SU-DHL-6 (cell line): ENCODE data around the gene SORL1.

Experiments used
- EZH2phosphoT487 ChIP-seq: fragments of 200-600 bp; sonication (generic), shearing (Covaris generic); conservative IDR thresholded peaks from 2 replicates; pipeline ENCODE4 v1.6.1; 2018; ENCODE audit warnings: mild to moderate bottlenecking, antibody characterized with exemption, low read length, moderate library complexity, mixed read lengths
- TF ChIP-seq, protein P1 (sequence below): fragments of 200-600 bp; sonication (generic); IDR thresholded peaks from one replicate; pipeline ENCODE4 v1.5.1; 2017; ENCODE audit warnings: antibody characterized with exemption, mild to moderate bottlenecking, low read length, moderate library complexity; ENCODE audit not compliant: insufficient read depth, poor library complexity, severe bottlenecking

DNA sequence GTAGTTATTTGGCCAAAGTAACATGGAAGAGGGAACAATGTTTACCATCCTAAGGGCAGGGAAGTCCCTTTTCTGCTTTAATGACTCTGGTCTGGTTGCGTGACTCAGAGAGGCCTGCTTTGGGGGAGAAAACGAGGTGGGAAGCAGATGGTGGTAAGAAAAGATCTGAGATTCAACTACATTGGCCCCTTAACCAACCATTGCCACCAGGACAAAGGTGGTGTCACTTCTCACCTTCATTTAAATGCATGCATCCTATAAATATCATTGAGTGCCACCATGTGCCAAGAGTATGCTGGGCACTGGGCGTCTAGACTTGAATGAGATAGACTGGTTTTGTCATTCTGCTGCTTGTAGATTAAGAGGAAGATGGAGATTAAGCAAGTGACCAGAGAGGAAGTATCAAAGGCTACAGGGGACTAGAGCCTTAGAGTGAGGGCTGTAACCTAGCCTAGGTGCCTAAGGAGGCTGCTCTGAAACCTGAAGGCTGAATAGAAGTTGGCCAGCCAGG, 3.6 kb upstream of the SORL1 start:
- TF ChIP-seq, protein P1, sequence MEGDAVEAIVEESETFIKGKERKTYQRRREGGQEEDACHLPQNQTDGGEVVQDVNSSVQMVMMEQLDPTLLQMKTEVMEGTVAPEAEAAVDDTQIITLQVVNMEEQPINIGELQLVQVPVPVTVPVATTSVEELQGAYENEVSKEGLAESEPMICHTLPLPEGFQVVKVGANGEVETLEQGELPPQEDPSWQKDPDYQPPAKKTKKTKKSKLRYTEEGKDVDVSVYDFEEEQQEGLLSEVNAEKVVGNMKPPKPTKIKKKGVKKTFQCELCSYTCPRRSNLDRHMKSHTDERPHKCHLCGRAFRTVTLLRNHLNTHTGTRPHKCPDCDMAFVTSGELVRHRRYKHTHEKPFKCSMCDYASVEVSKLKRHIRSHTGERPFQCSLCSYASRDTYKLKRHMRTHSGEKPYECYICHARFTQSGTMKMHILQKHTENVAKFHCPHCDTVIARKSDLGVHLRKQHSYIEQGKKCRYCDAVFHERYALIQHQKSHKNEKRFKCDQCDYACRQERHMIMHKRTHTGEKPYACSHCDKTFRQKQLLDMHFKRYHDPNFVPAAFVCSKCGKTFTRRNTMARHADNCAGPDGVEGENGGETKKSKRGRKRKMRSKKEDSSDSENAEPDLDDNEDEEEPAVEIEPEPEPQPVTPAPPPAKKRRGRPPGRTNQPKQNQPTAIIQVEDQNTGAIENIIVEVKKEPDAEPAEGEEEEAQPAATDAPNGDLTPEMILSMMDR: no peak
- no peak for TF ChIP-seq EZH2phosphoT487
